Transverse colon (tissue), 3 donors: ENCODE results near the gene OR13C8.

Experiments
- EP300 ChIP-seq: sonication (generic); formaldehyde crosslinking; IDR thresholded peaks from one replicate; pipeline ENCODE4 v1.6.1; 2017; ENCODE audit warnings: antibody characterized with exemption, low read depth
- POLR2A ChIP-seq: fragments of 450-650 bp; IDR thresholded peaks from one replicate; pipeline ENCODE4 v1.6.1; 2016; ENCODE audit warnings: antibody characterized with exemption, mild to moderate bottlenecking, moderate library complexity
- TF ChIP-seq, protein P1 (sequence below), 5 experiments: fragments of 200-600 bp in 3 of 5; fragments of 450-650 bp in 2 of 5; sonication (generic) in 3 of 5; IDR thresholded peaks; 1 replicate in 2 of 5; 2 replicates in 3 of 5; pipeline ENCODE4 v1.5.1; 2016 to 2017; ENCODE audit warnings: antibody characterized with exemption in 5 of 5, inconsistent platforms in 3 of 5, mild to moderate bottlenecking in 2 of 5, moderate library complexity in 1 of 5

DNA sequence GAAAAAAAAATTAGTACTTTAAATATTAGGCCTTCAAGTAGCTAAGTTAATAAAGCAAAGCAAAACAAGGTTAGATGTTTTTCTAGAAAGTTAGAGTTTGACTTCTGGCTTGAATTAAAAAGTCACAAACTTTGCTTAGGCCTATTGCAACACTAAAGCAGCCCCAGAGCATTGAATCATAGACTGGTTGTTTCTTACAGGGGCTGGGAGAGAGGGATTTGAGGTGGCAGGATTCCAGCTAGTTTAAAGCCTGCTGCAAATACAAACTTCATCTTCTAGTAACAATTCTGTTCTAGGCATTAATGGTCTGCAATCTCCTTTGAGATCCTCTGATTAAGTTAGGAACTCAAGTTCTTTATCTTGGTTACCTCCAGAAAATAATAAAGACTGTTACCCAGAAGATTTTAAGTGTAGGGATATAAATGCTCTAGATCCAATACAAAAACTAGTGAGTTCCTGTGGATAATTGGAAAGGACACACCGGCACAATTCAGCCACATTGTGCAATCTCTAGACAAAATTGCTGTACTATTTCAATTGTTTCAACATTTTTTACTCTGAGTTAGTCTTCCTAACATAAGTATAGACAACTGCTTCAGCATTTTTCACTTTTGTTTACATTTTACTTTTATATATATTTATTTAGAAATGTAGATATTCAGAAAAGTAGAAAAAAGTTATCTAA lies 17.7 kb downstream of the OR13C8 start:
- TF ChIP-seq, protein P1, sequence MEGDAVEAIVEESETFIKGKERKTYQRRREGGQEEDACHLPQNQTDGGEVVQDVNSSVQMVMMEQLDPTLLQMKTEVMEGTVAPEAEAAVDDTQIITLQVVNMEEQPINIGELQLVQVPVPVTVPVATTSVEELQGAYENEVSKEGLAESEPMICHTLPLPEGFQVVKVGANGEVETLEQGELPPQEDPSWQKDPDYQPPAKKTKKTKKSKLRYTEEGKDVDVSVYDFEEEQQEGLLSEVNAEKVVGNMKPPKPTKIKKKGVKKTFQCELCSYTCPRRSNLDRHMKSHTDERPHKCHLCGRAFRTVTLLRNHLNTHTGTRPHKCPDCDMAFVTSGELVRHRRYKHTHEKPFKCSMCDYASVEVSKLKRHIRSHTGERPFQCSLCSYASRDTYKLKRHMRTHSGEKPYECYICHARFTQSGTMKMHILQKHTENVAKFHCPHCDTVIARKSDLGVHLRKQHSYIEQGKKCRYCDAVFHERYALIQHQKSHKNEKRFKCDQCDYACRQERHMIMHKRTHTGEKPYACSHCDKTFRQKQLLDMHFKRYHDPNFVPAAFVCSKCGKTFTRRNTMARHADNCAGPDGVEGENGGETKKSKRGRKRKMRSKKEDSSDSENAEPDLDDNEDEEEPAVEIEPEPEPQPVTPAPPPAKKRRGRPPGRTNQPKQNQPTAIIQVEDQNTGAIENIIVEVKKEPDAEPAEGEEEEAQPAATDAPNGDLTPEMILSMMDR (IDR thresholded peaks at IDR 0.05), result no peak
- TF ChIP-seq POLR2A (no peak), EP300 (no peak)
